Activated CD8-positive, alpha-beta memory T cell treated with anti-CD3 and anti-CD28 coated beads, Interleukin-2, amount 50 U/mL, for 4 hours (primary cell): ENCODE data around the gene TM9SF3.
"Not testable (repeated sequence)": the region's sequence is repeated elsewhere in the genome, so short reads cannot be mapped to it uniquely, and the experiment has no call there.

Experiments
- DNase-seq: peaks from one replicate; pipeline ENCODE4 v3.0.0-alpha.2; 2020

TM9SF3 gene

DNA sequence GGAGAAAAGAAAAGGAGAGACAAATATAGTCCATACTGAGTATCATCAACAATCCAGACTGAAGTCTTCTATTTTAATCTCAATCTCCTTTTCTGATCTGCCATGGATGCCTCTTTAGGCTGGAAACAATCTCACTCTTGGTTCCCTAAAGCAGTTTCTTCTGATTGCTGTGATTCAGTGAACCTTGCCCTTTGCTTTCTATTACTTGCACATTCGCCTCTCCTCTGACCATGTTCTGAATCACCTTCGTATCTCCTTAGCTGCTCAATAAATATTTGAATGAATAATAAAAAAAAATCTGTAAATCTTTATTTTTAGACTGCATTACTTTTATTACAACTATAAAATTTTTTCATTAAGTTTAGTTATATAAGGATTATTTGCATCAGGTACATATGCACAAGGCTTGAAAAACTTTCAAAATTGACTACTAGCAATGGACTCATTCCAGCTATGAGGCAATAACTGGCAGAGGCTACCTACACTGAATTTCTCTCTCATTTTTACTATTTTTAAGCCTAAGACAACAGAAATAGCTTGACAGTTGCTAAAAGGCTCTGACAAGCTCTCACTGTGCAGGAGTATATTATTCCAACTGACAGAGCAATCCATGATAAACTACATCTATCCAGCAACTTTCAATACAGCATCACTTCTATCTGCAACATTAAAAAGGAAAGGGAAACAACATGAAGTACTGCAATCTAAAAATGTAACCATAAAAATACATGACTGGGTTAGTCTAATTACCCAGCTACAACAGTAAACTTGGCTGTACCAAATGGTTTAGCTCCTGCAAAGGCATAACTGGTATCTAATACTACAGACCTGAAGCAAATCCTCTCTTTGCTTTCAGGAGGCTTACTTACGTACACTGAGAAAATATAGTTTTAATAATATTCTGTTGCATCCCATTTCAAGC is 25.6 kb downstream of the TM9SF3 start:
- DNase-seq = no peak

DNA sequence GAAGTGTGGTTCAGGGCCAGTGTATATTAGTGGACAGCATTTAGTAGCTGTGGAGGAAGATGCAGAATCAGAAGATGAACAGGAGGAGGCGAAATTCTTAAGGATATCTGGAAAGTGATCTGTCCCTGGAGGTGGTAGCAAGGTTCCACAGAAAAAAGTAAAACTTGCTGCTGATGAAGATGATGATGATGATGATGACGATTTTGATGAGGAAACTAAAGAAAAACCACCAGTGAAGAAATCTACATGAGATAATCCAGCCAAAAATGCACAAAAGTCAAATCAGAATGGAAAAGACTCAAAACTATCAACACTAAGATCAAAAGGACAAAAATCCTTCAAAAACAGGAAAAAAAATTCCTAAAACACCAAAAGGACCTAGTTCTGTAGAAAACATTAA is 26.3 kb downstream of the TM9SF3 start:
- DNase-seq = no peak

- DNase-seq = no peak
Observed at GRCh38 chr10:96556003-96556402, 30.8 kb downstream of the TM9SF3 start.

DNA sequence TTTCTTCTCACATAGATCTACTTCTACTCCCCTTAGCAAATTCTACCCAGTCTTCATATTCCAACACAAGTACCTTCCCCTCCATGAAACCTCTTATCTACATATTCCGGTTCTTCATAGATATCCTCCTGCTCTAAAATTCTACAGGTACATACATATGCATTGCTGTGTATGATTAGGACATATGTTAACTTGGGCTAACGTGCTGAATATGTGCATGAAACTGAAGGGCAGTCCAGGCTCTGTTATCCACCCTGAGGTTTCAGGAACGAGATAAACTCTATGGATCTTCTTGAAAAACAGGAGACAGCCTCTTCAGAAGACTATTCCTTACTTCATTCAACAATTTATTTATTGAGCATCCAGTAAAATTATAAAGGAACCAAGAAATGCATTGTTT is 31.5 kb downstream of the TM9SF3 start:
- no peak for DNase-seq

GRCh38 chr10:96548589-96548988 is 38.2 kb downstream of the TM9SF3 start:
- no peak for DNase-seq

DNA sequence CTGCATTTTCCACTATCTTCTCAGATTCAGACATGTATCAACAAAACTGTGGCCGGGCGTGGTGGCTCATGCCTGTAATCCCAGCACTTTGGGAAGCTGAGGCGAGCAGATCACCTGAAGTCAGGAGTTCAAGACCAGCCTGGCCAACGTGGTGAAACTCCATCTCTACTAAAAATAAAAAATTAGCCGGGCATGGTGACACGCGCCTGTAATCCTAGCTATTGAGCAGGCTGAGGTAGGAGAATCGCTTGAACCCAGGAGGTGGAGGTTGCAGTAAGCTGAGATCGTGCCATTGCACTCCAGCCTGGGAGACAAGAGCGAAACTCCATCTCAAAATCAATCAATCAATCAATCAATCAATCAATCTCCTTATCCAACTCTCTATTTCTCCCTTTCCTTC is 41.3 kb downstream of the TM9SF3 start:
- DNase-seq = not testable (repeated sequence)

- DNase-seq = no peak
Observed at GRCh38 chr10:96541921-96542320, 44.9 kb downstream of the TM9SF3 start.

DNA sequence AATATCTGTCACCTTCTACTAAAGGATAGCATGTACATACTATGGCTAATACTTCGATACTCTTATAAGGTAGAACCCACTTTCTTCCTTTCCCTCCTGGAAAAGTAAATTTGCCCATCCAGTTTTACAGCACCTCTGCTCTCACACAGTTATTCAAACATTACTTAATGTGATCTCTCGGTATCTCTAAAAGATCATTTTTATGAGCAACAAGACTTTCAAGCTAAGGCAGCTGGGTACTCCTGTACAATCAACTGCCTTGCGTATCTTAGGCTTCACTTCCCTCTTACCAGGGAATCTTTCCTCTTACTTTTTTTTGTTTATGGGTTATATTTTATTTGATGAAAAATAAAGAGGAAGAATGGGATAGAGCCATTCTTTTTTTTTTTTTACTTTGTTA is 46.6 kb downstream of the TM9SF3 start:
- DNase-seq = no peak

- DNase-seq = no peak
Observed at GRCh38 chr10:96538683-96539082, 48.1 kb downstream of the TM9SF3 start.

- no peak for DNase-seq
Observed at GRCh38 chr10:96536129-96536528, 50.7 kb downstream of the TM9SF3 start.

GRCh38 chr10:96532523-96532922 is 54.3 kb downstream of the TM9SF3 start:
- DNase-seq = no peak

DNA sequence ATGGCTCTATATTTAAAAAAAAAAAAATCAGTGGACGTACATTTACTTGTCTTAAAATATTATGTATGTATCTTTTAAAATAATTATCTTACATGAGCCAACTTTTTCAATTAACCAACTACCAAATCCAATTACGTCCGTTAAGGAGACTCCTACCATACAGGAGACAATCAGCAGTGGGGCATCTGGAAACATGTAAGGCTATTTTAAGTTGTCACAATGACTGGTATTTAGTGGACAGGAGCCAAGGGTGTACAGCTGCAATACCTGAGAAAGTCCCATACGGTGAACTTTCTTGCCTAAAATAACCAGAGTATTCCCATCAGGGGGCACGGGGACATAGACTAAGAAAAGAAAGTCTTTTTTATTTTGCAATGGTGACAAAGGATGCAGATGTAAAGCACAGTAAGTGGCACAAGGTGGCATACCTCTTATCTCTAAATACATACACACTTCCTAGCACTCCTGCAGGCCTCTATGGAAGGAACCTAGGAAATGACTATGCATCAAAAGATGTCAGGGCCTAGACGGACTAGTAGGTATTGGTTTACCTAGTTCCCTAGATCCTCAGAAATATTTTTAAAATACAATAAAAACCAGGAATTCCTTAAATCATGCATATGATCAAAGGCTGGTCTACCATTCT is 57.1 kb downstream of the TM9SF3 start:
- no peak for DNase-seq

GRCh38 chr10:96524741-96525140 is 62.1 kb downstream of the TM9SF3 start:
- no peak for DNase-seq

DNA sequence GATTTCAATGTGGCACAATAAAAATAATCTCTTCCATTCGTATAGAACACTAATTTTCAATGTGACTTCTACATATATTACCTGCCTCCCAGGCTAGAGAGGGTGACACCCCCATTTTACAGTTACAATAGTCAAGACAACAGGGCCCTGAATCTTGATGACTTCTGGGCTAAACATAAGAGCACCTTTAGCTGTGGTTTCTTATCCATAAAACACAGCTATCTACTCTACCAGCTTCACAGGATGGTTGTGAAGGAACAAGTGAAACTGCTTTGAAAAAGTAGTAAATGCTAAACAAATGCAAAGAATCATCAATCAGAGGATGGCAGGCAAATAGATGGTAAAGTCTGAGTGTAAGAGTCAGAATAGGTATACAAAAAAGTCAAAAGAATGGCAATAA is 69.5 kb downstream of the TM9SF3 start:
- DNase-seq = no peak

- DNase-seq = no peak
Observed at GRCh38 chr10:96516337-96516736, 70.5 kb downstream of the TM9SF3 start.

DNA sequence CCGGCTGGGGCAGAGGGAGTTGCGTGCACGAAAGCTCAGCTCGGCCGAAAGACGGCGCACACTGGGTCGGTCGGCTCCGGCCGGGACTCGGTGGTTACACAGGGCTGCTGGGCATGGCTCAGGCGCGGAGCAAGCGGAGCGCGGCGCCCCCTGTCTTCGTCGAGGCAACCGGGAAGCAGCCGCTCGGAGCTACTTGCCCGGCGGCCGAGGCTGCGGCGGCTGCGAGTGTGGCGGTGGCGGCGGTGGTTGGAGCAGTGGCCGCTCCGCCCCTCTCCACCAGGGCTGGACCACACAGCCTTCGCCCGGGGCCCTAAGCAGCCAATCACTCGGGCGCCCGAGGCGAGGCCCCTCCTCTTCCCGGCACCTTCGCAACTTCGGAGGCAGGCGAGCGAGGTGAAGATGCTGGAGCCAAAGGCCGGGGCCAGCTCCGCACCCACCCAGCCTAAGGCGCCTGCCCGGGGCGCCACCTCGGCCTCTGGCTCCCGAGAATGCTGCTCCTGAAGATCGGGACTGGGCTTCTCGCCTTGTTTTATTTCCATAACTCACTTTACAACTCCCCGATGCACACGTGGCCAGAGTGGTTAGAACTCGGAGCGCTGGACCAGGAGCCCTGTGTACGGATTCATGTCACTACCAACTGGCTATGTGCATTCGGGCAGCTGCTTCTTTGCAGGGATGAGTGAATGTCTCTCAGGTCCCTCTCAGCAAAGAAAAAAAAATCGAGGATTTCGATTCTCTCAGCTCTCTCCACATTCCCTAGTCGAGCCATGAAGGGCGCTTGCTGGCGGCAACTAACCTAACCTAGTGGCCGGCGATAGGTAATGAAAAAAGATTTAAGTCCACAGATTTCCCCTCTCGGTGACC is 72.9 kb downstream of the TM9SF3 start, which contains the start of gene TLL2:
TSS of gene TLL2 (minus strand) at position 229 of the 864 bp plus-strand sequence. CDS start 241 bp downstream, outside the sequence.
- DNase-seq = peak; percentile 54

DNA sequence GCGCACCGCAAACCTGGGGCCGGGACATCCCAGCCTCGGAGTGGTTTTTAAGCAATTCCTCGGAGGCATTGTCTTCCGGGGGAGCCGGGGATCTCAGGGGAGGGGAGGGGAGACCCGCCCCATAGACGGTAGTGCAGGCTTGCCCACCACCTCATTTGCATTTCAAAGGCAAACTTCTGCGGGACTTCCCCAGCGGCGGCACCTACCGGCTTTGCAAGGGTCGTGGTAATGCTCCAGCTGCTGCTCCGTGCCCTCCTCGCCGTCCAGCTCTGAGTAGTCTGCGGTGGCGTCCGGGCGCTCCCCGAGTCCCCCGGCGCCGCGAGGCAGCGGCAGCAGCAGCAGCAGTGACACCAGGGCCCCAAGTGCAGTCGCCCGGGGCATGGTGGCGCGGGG is 73.5 kb downstream of the TM9SF3 start:
- peak; percentile 36 for DNase-seq

GRCh38 chr10:96512524-96513304 is 74.1 kb downstream of the TM9SF3 start:
- DNase-seq = no peak

DNA sequence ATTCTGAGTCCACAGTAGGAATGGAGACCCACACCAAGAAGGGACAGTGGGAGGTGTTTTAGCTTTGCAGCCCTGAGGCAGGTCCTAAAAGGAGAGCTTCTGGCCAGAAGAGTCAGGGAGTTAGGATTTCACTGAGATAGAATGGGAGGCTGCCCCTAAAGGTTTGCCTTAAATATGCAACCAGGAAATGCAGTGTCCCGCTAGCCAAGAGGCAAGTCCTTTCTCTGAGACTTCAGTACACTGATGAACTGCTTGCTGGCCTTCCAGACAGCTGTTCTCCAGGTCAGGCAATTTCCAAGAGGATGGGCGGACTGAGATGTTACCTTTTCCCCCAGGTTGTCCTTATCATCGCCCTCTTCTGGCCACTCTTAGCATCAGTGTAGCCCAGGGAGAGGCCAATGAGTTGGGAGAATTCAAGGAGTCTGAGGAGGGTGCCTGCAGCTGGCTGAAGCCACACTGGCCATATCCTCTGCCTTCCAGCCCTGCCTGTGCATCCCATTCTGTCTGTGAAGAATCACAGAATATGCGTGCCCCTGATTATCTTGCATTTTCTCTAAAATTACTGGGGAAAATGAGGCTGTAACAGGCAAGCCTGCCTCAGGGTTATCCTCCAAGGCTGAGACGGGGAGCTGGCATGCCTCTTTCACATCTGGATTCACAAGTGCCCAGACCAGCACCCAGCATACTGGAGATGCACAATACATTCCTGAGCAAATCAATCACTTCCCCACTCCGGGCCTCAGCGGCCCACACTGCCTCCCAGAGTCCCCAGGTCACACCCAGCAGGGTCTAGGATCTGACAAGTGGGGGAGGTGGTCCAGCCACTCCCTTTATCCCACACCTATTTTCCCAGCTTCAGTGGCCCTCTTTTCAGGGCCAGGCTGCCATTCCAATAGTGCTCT is 75.5 kb downstream of the TM9SF3 start:
- no peak for DNase-seq

DNA sequence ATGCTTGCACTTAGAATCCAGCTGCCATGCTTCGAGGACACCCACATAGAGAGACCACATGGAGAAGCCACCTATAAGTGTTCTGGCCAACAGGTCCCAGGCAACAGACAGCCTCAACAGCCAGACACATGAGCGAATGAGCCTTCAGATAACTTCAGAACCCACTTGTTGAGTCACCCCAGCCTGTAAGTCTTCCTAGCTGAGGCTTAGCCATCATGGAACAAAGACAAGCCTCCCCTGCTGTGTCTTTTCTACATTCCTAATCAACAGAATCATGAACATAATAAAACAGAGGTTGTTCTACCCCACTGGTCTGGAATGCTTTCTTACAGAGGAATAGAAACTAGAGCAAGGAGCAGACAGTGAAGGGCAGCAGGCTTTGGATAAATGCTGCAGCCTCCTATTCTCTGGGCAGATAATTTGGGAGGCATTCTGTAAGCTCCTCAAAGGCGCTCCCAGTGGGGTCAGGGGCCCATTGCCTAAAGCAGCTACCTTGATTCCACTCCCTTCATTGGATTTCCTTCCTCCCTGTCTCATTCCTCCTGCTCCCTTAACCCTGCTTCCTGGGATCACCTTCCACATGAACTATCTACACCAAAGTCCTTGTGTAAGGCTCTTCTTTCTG is 77.7 kb downstream of the TM9SF3 start:
- no peak for DNase-seq

GRCh38 chr10:96507044-96507443 is 79.8 kb downstream of the TM9SF3 start:
- DNase-seq = no peak
